Activated CD4-positive, alpha-beta T cell treated with anti-CD3 and anti-CD28 coated beads, Interleukin-2, Interleukin-4, amounts not matched to agents 100 ng/mL and 50 ng/mL, durations not matched to agents 16 hours and 8 hours (primary cell): Measurements from ENCODE around the gene DUSP8.
"Not testable (repeated sequence)": the region's sequence is repeated elsewhere in the genome, so short reads cannot be mapped to it uniquely, and the experiment has no call there.

Source experiments
- DNase-seq: peaks from one replicate; pipeline ENCODE4 v3.0.0-alpha.2; 2020; ENCODE audit warnings: low spot score

Gene DUSP8

DNA sequence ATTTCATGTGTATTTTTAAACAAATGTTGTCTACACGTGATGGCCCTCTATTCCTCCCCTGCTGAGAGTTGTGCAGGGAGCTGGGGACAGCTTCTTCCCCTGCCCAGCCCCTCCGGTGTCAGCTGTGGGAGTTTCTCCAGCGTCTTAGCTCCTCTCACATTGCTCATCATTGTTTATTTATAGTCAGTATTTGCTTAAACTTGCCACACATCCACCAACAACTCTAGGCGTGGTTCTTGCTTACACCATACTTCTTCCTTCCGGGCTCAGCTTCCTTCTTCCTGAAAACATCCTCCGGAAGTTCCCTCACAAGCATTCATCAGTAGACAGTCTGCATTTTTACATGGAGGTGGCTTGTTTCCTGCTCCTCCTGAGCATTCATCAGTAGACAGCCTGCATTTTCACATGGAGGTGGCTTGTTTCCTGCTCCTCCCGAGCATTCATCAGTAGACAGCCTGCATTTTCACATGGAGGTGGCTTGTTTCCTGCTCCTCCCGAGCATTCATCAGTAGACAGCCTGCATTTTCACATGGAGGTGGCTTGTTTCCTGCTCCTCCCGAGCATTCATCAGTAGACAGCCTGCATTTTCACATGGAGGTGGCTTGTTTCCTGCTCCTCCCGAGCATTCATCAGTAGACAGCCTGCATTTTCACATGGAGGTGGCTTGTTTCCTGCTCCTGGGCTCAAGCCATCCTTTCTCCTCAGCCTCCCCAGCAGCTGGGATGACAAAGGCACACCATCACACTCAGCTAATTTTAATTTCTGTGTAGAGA is 17.3 kb upstream of the DUSP8 start:
- DNase-seq, result peak; percentile 19

DNA sequence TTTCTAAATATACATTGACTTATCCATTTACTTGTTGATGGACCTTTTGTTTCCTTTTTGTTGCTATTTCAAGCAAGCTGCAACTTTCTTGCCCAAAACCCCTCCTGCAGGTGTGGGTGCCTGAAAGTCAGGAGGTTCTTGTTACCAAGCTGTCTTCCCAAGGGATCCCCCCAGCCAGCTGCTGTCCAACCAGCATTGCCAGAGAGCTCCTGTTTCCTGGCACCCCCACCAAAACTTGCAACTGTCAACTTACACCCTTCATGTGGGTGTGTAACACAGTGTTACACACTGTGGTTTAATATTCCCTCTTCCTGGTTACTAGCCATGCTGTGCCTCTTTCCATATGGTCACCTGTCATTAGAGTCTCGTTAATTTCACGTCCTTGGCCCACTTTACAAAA is 14.6 kb upstream of the DUSP8 start:
- DNase-seq, result no peak

DNA sequence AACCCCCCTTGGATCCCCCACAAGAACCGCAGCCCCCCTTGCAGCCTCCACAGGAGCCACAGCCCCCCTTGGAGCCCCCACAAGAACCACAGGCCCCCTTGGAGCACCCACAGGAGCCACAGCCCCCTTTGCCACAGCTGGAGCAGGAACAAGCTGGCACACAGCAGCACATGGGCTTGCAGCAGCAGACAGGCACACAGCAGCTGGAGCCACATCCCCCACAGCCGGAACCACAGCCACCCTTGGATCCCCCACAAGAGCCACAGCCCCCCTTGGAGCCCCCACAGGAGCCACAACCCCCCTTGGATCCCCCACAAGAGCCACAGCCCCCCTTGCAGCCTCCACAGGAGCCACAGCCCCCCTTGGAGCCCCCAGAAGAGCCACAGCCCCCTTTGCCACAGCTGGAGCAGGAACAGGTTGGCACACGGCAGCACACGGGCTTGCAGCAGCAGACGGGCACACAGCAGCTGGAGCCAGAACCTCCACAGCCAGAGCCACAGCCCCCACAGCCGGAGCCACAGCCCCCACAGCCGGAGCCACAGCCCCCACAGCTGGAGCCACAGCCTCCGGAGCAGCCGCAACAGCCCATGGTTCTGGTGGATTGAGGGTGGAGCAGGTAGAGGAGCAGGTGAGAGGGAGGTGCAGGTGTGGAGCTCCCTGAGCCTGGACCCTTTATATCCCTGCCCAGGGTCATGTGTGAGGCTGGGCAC is 12.7 kb upstream of the DUSP8 start, which contains the start of gene KRTAP5-1:
TSS of gene KRTAP5-1 (minus strand) at position 623 of the 710 bp plus-strand sequence. CDS start at position 589, 34 bp downstream.
- DNase-seq, result not testable (repeated sequence)

DNA sequence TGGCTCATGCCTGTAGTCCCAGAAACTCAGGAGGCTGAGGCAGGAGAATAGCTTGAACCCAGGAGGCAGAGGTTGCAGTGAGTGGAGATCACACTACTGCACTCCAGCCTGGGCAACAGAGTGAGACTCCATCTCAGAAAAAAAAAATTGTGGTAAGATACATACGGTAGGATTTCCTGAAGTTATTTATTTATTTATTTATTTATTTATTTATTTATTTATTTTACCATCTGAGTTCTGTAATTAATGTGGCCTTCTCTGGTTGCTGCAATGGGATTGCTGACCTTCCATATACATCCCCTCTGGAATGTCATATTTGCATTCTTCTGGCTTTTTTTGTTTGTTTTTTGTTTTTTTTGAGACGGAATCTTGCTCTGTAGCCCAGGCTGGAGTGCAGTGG is 10.8 kb upstream of the DUSP8 start:
- not testable (repeated sequence) for DNase-seq

DNA sequence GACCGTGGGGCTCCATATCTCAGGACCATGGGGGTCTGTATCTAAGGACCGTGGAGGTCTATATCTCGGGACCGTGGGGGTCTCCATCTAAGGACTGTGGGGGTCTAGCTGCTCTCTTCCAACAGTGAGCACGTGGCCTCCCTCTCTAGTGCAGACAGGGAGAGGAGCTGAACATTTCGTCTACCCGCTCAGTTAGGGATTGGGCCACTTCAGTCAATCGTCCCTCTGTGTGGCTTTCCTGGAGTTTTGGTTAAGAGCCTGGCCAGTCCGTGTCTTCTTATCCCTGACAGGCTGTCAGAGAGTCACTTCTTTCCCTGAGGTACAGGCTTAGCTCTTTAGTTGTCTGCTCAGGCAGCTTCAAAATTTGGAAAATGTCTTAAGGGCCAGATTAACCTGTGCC is 9.9 kb upstream of the DUSP8 start:
- DNase-seq, result no peak

DNA sequence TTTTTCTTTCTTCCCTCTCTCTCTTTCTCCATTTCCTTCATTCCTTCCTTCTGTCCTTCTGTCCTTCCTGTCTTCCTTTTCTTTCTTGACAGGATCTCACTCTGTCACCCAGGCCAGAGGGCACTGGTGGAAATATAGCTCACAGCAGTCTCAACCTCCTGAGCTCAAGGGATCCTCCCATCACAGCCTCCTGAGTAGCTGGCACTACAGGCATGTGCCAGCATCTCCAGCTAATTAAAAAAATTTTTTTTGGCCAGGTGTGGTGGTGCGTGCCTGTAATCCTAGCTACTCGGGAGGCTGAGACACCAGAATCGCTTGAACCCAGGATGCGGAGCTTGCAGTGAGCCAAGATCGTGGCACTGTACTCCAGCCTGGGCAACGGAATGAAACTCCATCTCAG is 4.8 kb upstream of the DUSP8 start:
- no peak for DNase-seq

DNA sequence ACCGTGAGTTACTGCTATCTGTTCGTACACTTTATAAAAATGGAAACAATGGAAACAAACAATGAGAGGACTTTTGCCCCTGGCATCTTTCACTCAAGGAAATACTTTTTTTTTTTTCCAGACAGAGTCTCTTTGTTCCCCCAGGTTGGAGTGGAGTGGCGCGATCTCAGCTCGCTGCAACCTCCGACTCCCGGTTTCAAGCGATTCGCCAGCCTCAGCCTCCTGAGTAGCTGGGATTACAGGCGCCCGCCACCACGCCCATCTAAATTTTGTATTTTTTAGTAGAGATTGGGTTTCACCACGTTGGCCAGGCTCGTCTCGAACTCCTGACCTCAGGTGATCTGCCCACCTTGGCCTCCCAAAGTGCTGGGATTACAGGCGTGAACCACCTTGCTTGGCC is 3.7 kb upstream of the DUSP8 start:
- DNase-seq, result not testable (repeated sequence)

DNA sequence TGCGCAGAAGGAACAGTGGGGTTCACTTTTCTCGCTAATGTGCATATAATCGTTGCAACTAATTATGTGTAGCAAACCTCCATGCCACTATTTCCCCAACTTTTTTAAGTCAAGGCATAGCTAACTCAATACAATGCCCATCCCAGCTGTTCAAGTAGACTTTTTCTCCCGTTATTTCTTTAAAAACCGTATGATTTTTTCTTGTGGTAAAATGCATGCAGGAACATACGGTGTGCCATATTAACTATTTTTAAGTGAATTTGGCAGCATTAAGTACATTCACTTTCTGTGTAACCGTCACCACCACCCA is 2.8 kb upstream of the DUSP8 start:
- DNase-seq, result no peak

DNA sequence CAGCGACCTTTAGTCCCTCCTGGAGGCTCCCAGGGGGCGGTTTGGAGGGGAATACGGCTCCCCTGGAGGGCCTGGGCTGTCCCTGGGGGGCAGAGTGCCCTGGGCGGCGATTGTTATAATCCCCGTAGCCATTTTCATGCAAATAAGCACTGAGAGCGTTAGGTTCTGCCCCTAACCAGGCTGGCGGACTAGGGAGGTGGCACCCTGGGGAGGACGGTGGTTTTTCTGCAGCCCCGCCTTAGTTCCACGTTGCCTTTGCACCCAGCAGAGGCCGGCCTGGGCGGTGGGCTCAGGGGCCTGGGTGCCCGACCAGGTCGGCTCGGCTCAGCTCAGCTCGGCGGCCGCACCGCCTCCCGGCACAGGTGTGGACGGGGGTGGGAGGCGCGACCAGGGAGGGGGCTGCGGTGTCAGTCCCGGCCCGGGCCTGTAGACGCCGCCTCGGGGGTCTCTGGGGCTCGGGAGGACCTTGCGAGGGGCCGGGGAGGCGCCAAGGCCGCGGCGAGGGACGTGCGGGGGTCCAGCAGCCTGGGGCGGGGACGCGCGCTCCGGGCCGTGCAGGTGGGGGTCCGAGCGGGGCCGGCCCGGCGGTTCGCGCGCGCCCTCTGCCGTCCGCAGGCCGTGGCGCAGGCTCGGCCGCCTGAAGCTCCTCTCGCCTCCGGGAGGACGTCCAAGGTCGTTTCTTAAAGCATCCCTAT is 2.3 kb upstream of the DUSP8 start:
- peak; percentile 37 for DNase-seq

DNA sequence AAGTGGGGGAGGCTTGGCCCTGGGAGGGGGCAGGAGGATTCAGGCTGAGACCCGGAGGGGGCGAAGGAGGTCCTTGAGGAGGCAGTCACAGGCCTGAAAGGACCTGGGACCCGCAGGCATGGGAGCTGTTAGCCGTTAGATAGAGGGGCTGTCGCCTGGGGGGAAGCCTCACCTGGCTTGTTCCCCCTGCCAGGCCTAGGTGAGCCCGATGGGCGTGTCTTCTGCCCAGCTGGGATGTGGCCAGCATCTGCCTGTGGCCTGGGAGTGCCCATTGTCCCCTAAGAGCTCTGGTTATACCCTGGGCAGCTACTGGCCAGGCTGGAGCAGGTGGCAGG is 1.8 kb upstream of the DUSP8 start:
- DNase-seq, result no peak

DNA sequence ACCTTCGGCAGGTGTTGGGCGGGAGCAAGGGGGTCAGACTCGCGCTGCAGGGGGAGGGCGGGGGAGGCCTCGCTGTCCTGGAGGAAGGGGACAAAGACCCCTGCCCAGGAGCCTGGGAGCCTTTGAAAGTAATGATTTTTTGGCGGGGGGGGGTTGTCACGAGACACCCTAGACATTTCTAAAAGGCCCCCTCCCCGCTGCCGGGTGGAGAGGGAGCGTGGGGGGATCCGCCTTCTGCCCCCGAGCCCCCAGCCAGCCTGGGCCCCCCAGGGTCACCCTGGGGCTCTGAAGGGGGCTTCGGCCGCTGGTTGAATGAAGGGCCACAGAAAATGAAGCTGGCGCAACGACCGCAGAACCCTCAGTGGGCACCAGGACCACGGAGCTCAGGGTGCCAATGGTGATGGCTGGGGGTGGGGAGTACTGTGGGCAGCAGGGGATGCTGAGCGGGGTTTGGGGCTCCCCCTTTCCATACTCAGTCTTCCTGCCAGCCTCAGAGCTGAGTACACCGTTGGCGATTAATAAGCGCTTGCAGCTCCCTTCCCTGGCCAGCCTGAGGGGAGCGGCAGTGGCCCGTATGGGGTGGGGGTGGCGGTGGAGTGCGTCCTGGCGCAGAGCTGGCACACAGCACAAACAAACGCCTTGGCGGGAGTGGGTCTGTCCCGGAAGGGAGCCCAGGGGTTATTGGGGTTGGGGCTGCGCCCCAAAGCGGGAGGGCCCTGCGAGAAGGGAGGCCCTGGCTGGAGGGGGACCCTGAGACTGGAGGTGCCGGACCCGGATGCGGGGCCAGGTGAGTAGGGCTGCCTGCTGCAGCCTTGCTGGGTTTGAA is 1.2 kb upstream of the DUSP8 start:
- DNase-seq, result no peak

DNA sequence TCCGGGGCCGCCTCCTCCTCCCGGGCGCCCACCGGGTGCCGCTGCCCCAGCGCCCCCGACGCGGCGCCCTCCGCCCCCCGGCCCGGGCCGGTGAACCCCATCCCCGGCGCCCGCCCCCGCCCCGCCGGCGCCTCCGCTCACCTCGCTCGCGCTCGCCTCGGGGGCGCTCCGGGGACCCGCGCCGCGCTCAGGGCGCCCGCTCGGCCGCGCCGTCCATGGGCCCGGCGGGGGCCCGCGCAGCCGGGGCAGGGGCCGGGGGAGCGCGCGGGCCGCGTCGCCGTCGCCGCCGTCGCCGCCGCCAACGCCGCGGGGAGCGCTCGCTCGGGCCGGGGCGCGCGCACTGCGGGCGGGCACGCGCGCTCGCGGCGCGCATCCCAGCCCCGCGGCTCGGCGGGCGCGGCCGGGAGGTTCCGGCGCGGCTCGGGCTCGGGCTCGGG is 293 bp downstream of the DUSP8 start:
- DNase-seq, result no peak

DNA sequence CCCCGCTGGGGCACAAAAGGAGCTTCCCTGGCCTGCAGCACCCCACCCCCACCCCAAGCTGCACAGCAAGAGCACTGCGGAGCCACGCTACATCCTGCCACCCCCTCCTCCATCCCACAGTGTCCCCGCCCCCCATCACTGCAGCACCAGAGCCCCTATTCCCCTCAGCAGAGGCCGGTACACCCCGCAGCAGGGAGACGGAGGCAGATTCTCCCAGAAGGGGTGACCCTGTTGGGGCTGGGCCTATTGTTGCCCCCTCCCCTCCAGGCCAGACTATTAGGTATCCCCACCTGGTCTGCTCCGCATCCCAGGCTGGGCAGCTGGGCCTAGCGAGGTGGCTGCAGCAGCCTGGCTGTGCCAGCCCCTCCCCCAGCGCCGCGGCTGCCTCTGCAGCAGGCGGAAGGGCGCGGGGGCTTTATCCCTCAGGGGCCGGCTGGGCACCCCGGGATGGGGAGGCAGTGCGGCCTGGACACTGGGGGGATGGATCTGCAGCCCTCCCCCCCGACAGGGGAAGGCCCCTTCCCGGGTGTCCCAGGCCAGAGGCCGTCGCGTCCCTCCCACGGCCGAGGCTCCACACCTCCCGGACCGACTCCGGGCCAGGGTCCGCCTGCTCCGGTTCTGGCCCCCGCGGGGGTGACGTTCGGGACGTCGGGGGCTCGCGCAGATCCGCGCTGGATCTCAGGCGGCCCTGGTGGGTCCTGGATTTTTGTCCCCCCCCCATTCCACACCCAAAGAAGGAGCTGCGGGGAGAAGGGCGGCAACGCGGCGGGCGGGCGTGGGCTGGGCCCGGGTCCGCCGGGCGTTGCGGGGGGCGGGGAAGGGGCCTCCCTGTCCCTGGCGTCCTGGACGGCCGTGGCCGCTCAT is 943 bp downstream of the DUSP8 start:
- no peak for DNase-seq

DNA sequence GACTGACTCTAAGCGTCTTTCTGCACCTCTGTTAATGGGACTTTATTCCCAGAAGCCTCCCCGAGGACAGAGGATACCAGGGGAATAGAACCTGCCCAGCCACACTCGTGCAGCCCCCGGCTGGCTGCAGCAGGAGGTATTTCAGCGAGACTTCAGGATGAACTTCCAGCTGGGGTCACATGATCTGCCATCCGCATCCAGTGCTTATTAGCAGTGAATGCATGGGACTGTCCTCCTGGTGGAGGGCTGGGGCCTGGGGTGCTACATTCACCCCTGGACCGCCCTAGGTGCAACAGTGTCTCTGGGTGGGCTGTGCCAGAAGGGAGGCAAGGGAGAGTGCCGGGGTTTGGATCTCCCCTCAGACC is 1.6 kb downstream of the DUSP8 start:
- no peak for DNase-seq

DNA sequence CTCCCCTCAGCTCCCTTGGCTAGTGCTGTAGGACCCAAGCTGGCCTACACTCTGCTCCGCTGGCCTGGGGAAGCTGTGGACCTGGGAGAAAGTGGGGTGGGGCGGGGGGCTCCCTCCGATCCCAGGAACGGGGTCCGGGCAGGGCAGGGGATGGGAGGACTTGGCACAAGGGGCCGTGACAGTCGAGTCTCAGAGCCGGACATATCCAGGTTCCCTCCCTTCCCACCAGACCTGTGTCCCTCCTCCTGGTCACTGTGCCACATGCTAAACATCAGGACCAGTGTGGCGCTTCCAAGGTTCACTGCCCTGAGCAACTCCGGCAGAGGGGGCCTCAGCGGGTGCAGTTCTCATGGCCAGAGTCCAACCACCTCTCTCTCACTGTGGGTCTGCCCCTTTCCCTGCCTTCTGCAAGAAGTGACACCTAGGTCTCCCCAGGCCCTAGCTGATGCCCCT is 2.0 kb downstream of the DUSP8 start:
- no peak for DNase-seq

DNA sequence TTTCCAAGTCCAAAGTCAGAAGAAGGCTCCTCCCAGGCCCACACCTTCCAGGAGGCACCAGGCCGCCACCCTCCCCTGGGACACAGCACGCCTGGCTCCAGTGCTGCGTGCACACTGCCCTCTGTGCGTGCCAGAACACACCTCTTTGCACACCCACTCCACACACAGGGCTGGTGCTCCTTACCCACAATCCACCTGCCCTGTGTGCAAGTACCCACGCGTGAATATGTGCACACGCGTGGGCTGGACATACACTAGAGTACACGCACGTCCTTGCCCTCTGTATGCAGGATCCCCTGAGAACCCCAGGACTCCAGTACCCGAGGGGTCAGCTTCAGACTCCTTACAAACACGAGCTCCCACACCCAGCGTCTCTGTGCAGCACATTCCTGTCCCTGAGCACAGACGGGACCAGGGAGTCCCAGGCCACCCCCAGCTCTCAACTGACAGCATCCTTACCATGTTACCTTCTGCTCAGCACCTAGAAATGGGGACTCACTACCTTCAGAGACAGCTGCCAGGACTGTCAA is 2.8 kb downstream of the DUSP8 start:
- DNase-seq, result no peak

DNA sequence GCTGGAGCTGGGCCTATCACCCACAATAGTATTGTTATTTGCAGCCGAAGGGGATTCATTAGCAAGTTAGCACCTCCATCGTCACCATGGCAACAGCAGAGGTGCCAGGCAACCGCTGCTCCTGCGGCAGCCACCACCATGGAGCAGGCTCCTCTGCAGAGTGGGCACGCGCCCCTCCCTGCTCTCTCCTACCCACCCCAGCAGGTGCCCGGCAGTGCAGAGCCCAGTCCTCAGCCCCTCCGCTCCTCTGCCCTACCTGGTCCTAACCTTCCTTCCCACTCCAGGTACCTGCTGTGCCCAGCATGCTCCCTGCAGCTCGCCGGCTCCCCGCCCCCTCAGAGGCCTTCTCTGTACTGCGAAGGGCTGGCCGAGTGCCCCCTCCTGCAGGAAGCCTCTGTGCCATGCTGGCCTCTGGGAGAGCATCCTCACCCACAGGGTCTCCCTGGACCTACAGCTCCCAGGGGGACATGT is 3.6 kb downstream of the DUSP8 start:
- no peak for DNase-seq

DNA sequence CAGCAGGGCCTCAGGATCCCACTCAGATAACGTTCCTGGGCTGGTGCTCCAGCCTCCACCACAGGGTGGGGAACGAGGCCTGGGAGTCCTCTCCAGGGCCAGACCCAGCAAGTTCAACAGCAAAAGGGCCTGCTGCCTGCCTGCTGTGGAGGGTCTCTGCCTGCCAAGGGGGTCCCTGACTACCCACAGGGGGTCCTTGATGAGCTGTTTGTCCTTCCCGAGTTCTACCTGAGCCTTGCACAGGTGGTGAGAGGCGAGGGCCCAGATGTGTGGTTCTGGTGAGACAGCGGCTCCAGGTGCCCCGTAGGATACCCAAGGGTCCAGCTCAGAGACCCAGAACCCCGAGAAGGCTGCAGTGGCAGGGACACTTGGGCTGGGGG is 4.4 kb downstream of the DUSP8 start:
- DNase-seq, result no peak

DNA sequence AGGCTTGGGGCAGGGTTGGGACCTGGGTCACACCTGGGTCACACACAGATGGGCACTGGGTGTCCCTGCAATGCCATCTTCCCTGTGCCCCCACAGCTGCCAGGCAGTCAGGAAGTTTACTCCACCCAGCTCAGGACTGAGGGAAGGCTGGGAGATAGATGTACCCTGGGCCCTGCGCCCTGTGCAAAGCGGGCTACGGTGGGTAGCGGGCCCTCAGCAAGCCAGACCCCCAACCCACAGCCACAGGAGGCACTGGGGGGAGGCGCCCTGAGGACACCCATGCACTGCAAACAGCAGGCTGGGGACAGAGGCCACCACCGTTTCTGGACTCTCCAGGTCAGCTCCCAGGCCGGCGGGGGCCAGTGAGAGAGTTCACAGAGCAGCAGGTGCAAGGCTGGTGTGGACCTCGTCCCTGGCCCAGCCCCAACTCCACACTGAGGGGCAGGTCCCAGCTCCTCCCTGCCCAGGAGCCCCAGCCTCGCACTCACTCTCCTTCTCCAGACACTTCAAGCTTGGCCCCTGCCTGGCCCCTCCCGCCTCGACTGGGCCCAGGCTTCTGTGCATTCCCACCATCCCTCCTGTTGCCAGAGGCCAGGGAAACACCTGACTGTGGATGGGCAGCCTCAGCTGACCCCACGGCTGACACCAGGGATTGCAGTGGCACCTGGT is 4.9 kb downstream of the DUSP8 start:
- DNase-seq, result no peak

DNA sequence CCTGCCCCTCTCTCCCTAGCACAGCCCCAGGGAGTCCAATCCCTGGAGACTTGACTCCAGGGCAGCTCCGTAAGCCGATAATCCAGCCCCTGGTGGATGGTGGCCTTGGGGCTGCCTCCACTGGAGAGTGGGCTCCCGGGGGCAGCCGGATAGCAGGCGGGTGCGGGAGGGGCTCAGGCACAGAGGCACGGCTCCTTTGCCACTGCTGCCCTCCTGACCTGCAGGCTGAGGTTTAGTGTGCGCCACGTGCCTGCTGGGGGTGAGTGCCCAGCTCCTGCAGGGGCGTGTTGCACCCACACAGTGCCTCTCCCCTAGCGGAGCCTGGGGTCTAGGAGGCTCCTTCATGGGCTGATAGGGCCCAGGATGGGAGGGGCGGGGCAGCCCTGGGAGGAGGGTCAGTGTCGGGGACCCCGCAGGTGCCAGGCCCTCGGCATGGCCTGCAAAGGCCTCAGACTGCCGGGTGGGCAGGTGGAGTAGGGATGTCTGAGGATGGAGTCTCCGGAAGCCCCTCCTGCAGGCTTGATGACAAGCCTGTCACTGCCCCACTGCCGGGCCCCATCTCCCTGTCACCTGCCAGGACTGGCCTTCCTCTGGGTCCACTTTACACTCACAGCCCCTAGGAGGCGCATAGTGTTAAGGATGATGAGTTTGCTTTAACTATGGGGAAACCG is 5.6 kb downstream of the DUSP8 start:
- no peak for DNase-seq
